NT2/D1 (cell line): ENCODE measurements around the gene PTH2.

ENCODE experiments used
- SUZ12 ChIP-seq: IDR thresholded peaks from 2 replicates; pipeline ENCODE4 v1.6.1; 2011; ENCODE audit not compliant: insufficient read length, insufficient read depth; ENCODE audit errors: extremely low read depth
- ZNF274 ChIP-seq: IDR thresholded peaks from 2 replicates; pipeline ENCODE4 v1.6.1; 2011; ENCODE audit warnings: mild to moderate bottlenecking, low read depth, low read length

GRCh38 chr19:49398931-49399330 lies 24.3 kb downstream of the PTH2 start:
- TF ChIP-seq ZNF274 (no peak), SUZ12 (no peak)
